ENCODE data around the gene IFNL3. TPM values are rescaled to one million over a fixed set of nuclear protein-coding genes. Genes with fewer than 3 reads are reported as not detected.

IFNL3 gene
- polyA plus RNA-seq, 3 donors, result not detected

DNA sequence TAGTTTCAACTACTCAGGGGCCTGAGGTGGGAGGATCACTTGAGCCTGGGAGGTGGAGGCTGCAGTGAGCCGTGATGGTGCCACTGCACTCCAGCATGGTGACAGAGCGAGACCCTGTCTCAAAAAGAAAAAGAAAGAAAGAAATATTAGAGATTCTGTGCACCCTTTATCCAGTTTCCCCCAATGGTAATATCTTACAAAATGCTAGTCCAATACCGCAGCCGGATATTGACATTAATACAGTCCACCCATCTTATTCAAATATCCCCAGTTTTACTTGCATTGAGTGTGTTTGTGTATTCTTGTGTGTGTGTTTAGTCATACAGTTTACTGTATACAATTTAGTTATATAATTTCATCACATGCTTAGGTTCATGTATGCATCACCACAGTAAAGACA lies 12.4 kb upstream of the IFNL3 start:
- no peak overlapping the region for H3K4me3 ChIP-seq (replicated peaks in 1 of 3; ENCODE audit: low read depth in 2 of 3, low read length in 3 of 3)
- H3K4me1 ChIP-seq (ENCODE audit: control insufficient read depth in 1 of 2, insufficient read depth in 2 of 2, low read length in 2 of 2), result no peaks in the 10 kb centered on the region
- H3K4me3 Mint-ChIP-seq, result no peak overlapping the region
- no peaks in the 10 kb centered on the region for H3K36me3 Mint-ChIP-seq
- H2AFZ ChIP-seq (ENCODE audit: insufficient read depth, low read depth, low read length, poor library complexity, severe bottlenecking), result no peak overlapping the region
- H4K20me1 ChIP-seq (ENCODE audit: insufficient read depth, low read length), result no peaks in the 10 kb centered on the region
- H3K9me3 Mint-ChIP-seq, result peaks cover 0 to 7% (median 0%) of the 10 kb centered on the region in 7 donors
- no CpG with 5 or more reads among the region's 4 CpGs for WGBS (ENCODE audit: insufficient coverage)
- H3K27me3 Mint-ChIP-seq (ENCODE audit: low read depth in 3 of 3), result peaks cover 9 to 20% (median 17%) of the 10 kb centered on the region in 3 donors
- H3K27me3 ChIP-seq (ENCODE audit: control insufficient read depth in 2 of 2, insufficient read depth in 2 of 2, low read length in 2 of 2), result peaks cover 2 to 6% of the 10 kb centered on the region in 2 donors
- H3K27ac ChIP-seq (ENCODE audit: low read depth in 1 of 2, low read length in 2 of 2), result no peak overlapping the region
- no peaks in the 10 kb centered on the region for H3K9me3 ChIP-seq (replicated peaks in 1 of 2; ENCODE audit: control insufficient read depth in 1 of 2, insufficient read depth in 1 of 2, low read length in 2 of 2)
- no peak overlapping the region for H3K4me2 ChIP-seq (replicated peaks; ENCODE audit: extremely low read depth, low read length, poor library complexity, severe bottlenecking)
- TF ChIP-seq, protein P1, sequence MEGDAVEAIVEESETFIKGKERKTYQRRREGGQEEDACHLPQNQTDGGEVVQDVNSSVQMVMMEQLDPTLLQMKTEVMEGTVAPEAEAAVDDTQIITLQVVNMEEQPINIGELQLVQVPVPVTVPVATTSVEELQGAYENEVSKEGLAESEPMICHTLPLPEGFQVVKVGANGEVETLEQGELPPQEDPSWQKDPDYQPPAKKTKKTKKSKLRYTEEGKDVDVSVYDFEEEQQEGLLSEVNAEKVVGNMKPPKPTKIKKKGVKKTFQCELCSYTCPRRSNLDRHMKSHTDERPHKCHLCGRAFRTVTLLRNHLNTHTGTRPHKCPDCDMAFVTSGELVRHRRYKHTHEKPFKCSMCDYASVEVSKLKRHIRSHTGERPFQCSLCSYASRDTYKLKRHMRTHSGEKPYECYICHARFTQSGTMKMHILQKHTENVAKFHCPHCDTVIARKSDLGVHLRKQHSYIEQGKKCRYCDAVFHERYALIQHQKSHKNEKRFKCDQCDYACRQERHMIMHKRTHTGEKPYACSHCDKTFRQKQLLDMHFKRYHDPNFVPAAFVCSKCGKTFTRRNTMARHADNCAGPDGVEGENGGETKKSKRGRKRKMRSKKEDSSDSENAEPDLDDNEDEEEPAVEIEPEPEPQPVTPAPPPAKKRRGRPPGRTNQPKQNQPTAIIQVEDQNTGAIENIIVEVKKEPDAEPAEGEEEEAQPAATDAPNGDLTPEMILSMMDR (IDR thresholded peaks at IDR 0.05), result no peak
- intact Hi-C loops (cut with micrococcal nuclease), result no loop called here
- H3K27ac Mint-ChIP-seq, result no peak overlapping the region
- H3K9ac ChIP-seq (ENCODE audit: insufficient read depth, low read length, poor library complexity, severe bottlenecking), result no peak overlapping the region
- H3K4me1 Mint-ChIP-seq, result no peaks in the 10 kb centered on the region
- H3K36me3 ChIP-seq (replicated peaks in 1 of 2; ENCODE audit: control insufficient read depth in 1 of 2, insufficient read depth in 2 of 2, low read length in 2 of 2), result no peaks in the 10 kb centered on the region
- no peak for DNase-seq
- H3K79me2 ChIP-seq (ENCODE audit: insufficient read depth, low read length), result no peaks in the 10 kb centered on the region

GRCh38 chr19:39254531-39255345 lies 9.9 kb upstream of the IFNL3 start:
- intact Hi-C loops (cut with micrococcal nuclease), result no loop called here
- TF ChIP-seq, protein P1 (IDR thresholded peaks at IDR 0.05), result no peak
- Histone ChIP-seq H3K4me1 (ENCODE audit: control insufficient read depth in 1 of 2, insufficient read depth in 2 of 2, low read length in 2 of 2) (no peaks in the 10 kb centered on the region), H3K9me3 (replicated peaks in 1 of 2; ENCODE audit: control insufficient read depth in 1 of 2, insufficient read depth in 1 of 2, low read length in 2 of 2) (no peaks in the 10 kb centered on the region), H2AFZ (ENCODE audit: insufficient read depth, low read depth, low read length, poor library complexity, severe bottlenecking) (no peak overlapping the region), H3K27me3 (ENCODE audit: control insufficient read depth in 2 of 2, insufficient read depth in 2 of 2, low read length in 2 of 2) (no peaks in the 10 kb centered on the region), H4K20me1 (ENCODE audit: insufficient read depth, low read length) (no peaks in the 10 kb centered on the region), H3K27ac (ENCODE audit: low read depth in 1 of 2, low read length in 2 of 2) (no peak overlapping the region), H3K4me2 (replicated peaks; ENCODE audit: extremely low read depth, low read length, poor library complexity, severe bottlenecking) (no peak overlapping the region), H3K36me3 (replicated peaks in 1 of 2; ENCODE audit: control insufficient read depth in 1 of 2, insufficient read depth in 2 of 2, low read length in 2 of 2) (no peaks in the 10 kb centered on the region), H3K9ac (ENCODE audit: insufficient read depth, low read length, poor library complexity, severe bottlenecking) (no peak overlapping the region), H3K79me2 (ENCODE audit: insufficient read depth, low read length) (no peaks in the 10 kb centered on the region), H3K4me3 (replicated peaks in 1 of 3; ENCODE audit: low read depth in 2 of 3, low read length in 3 of 3) (no peak overlapping the region)
- no peak for DNase-seq
- Mint-ChIP-seq H3K27me3 (ENCODE audit: low read depth in 3 of 3) (peaks cover 12 to 17% (median 13%) of the 10 kb centered on the region in 3 donors), H3K4me1 (no peaks in the 10 kb centered on the region), H3K27ac (no peak overlapping the region), H3K9me3 (peaks cover 0 to 7% (median 0%) of the 10 kb centered on the region in 7 donors), H3K36me3 (no peaks in the 10 kb centered on the region), H3K4me3 (no peak overlapping the region)
- WGBS (ENCODE audit: insufficient coverage), result 80% methylated on average over 19 of the region's 29 CpGs

Data from CD14-positive monocyte (primary cell).